Left forelimb (tissue), 1 donor: ENCODE results near the gene MYO5A.
"Not testable (repeated sequence)": the region's sequence is repeated elsewhere in the genome, so short reads cannot be mapped to it uniquely, and the experiment has no call there.

ENCODE experiments used
- DNase-seq: peaks from one replicate; pipeline ENCODE4 v3.0.0-alpha.2; 2018; ENCODE audit warnings: low spot score

Gene MYO5A

GRCh38 chr15:52505151-52505550 is 23.5 kb downstream of the MYO5A start:
- no peak for DNase-seq

- DNase-seq = no peak
Observed at GRCh38 chr15:52503788-52504496, 24.7 kb downstream of the MYO5A start.

- no peak for DNase-seq
Observed at GRCh38 chr15:52502608-52503007, 26.1 kb downstream of the MYO5A start.

GRCh38 chr15:52499506-52499905 is 29.2 kb downstream of the MYO5A start:
- DNase-seq = no peak

GRCh38 chr15:52498706-52499105 is 30.0 kb downstream of the MYO5A start:
- no peak for DNase-seq

- no peak for DNase-seq
Observed at GRCh38 chr15:52496776-52497470, 31.8 kb downstream of the MYO5A start.

GRCh38 chr15:52496175-52496574 is 32.5 kb downstream of the MYO5A start:
- no peak for DNase-seq

- no peak for DNase-seq
Observed at GRCh38 chr15:52495125-52495524, 33.6 kb downstream of the MYO5A start.

GRCh38 chr15:52493968-52494367 is 34.7 kb downstream of the MYO5A start:
- no peak for DNase-seq

GRCh38 chr15:52492132-52492531 is 36.5 kb downstream of the MYO5A start:
- no peak for DNase-seq

GRCh38 chr15:52491472-52491871 is 37.2 kb downstream of the MYO5A start:
- DNase-seq = no peak

- not testable (repeated sequence) for DNase-seq
Observed at GRCh38 chr15:52489430-52489829, 39.2 kb downstream of the MYO5A start.

GRCh38 chr15:52488830-52489229 is 39.9 kb downstream of the MYO5A start:
- DNase-seq = no peak

GRCh38 chr15:52486003-52486996 is 42.4 kb downstream of the MYO5A start:
- DNase-seq = no peak

- no peak for DNase-seq
Observed at GRCh38 chr15:52485290-52485689, 43.4 kb downstream of the MYO5A start.

GRCh38 chr15:52483707-52484106 is 45.0 kb downstream of the MYO5A start:
- no peak for DNase-seq

- DNase-seq = no peak
Observed at GRCh38 chr15:52481915-52482314, 46.8 kb downstream of the MYO5A start.

- DNase-seq = no peak
Observed at GRCh38 chr15:52480990-52481389, 47.7 kb downstream of the MYO5A start.

GRCh38 chr15:52466716-52467115 is 62.0 kb downstream of the MYO5A start:
- no peak for DNase-seq

- DNase-seq = no peak
Observed at GRCh38 chr15:52466134-52466701, 62.5 kb downstream of the MYO5A start.

- DNase-seq = no peak
Observed at GRCh38 chr15:52464478-52464877, 64.2 kb downstream of the MYO5A start.

- no peak for DNase-seq
Observed at GRCh38 chr15:52464040-52464439, 64.6 kb downstream of the MYO5A start.
